ENCODE results near the gene OR10G4.

The OR10G4 gene

GRCh38 chr11:124026498-124026897 lies 13.7 kb downstream of the OR10G4 start, which contains the start of gene OR10G8:
TSS of gene OR10G8 (plus strand) at chr11:124026798. CDS start at chr11:124029623, 2,825 bp downstream.
- no peak for TF ChIP-seq CTCF (IDR thresholded peaks at IDR 0.05; ENCODE audit: control insufficient read depth, extremely low read depth, insufficient read depth)
- no peak for DNase-seq (ENCODE audit: low read depth)
- H3K4me3 ChIP-seq (ENCODE audit: low read depth, low read length), result no peak within 1 kb of the TSS

GRCh38 chr11:124036666-124037065 lies 23.9 kb downstream of the OR10G4 start:
- no peak overlapping the region for H3K4me3 ChIP-seq (ENCODE audit: low read depth, low read length)
- TF ChIP-seq CTCF (IDR thresholded peaks at IDR 0.05; ENCODE audit: control insufficient read depth, extremely low read depth, insufficient read depth), result no peak
- DNase-seq (ENCODE audit: low read depth), result no peak

GRCh38 chr11:124039557-124039956 lies 26.8 kb downstream of the OR10G4 start:
- TF ChIP-seq CTCF (IDR thresholded peaks at IDR 0.05; ENCODE audit: control insufficient read depth, extremely low read depth, insufficient read depth), result no peak
- no peak for DNase-seq (ENCODE audit: low read depth)
- H3K4me3 ChIP-seq (ENCODE audit: low read depth, low read length), result no peak overlapping the region

- TF ChIP-seq CTCF (IDR thresholded peaks at IDR 0.05; ENCODE audit: control insufficient read depth, extremely low read depth, insufficient read depth), result no peak
- peak; percentile 39 for DNase-seq (ENCODE audit: low read depth)
- H3K4me3 ChIP-seq (ENCODE audit: low read depth, low read length), result no peak within 1 kb of the TSS
These were observed 28.5 kb downstream of the OR10G4 start, which contains the start of gene OR10G7 for GRCh38 chr11:124041254-124041653. TSS of gene OR10G7 (minus strand) at chr11:124041325. CDS start at chr11:124039001, 2,324 bp downstream.

- H3K4me3 ChIP-seq (ENCODE audit: low read depth, low read length), result no peak overlapping the region
- no peak for TF ChIP-seq CTCF (IDR thresholded peaks at IDR 0.05; ENCODE audit: control insufficient read depth, extremely low read depth, insufficient read depth)
- DNase-seq (ENCODE audit: low read depth), result no peak
These were observed 30.6 kb downstream of the OR10G4 start for GRCh38 chr11:124043420-124043819.

- no peak for TF ChIP-seq CTCF (IDR thresholded peaks at IDR 0.05; ENCODE audit: control insufficient read depth, extremely low read depth, insufficient read depth)
- no peak for DNase-seq (ENCODE audit: low read depth)
- H3K4me3 ChIP-seq (ENCODE audit: low read depth, low read length), result no peak overlapping the region
These were observed 38.0 kb downstream of the OR10G4 start for GRCh38 chr11:124050748-124051147.

- no peak overlapping the region for H3K4me3 ChIP-seq (ENCODE audit: low read depth, low read length)
- TF ChIP-seq CTCF (IDR thresholded peaks at IDR 0.05; ENCODE audit: control insufficient read depth, extremely low read depth, insufficient read depth), result no peak
- DNase-seq (ENCODE audit: low read depth), result no peak
These were observed 40.2 kb downstream of the OR10G4 start for GRCh38 chr11:124052966-124053365.
